Measurements from ENCODE around the gene A3GALT2.

Gene A3GALT2

GRCh38 chr1:33332357-33332789, 11.5 kb upstream of the A3GALT2 start:
- DNase-seq (ENCODE audit: low read depth) = no peak

- no peak for DNase-seq (ENCODE audit: low read depth)
Observed at GRCh38 chr1:33331444-33332356, 10.8 kb upstream of the A3GALT2 start.

- no peak for DNase-seq (ENCODE audit: low read depth)
Observed at GRCh38 chr1:33330906-33331305, 10.0 kb upstream of the A3GALT2 start.

- DNase-seq (ENCODE audit: low read depth) = no peak
Observed at GRCh38 chr1:33330361-33330890, 9.5 kb upstream of the A3GALT2 start.

- no peak for DNase-seq (ENCODE audit: low read depth)
Observed at GRCh38 chr1:33329600-33330305, 8.9 kb upstream of the A3GALT2 start.

- no peak for DNase-seq (ENCODE audit: low read depth)
Observed at GRCh38 chr1:33328817-33329216, 7.9 kb upstream of the A3GALT2 start.

- DNase-seq (ENCODE audit: low read depth) = no peak
Observed at GRCh38 chr1:33327587-33328325, 6.9 kb upstream of the A3GALT2 start.

- DNase-seq (ENCODE audit: low read depth) = no peak
Observed at GRCh38 chr1:33326785-33327184, 5.9 kb upstream of the A3GALT2 start.

- DNase-seq (ENCODE audit: low read depth) = no peak
Observed at GRCh38 chr1:33324677-33325575, 4.0 kb upstream of the A3GALT2 start.

GRCh38 chr1:33323663-33324477, 3.0 kb upstream of the A3GALT2 start:
- DNase-seq (ENCODE audit: low read depth) = no peak

- no peak for DNase-seq (ENCODE audit: low read depth)
Observed at GRCh38 chr1:33322870-33323585, 2.1 kb upstream of the A3GALT2 start.

- DNase-seq (ENCODE audit: low read depth) = no peak
Observed at GRCh38 chr1:33322109-33322508, 1.2 kb upstream of the A3GALT2 start.

GRCh38 chr1:33321178-33321577, 280 bp upstream of the A3GALT2 start:
- DNase-seq (ENCODE audit: low read depth) = no peak

GRCh38 chr1:33319949-33320618, 814 bp downstream of the A3GALT2 start:
- no peak for DNase-seq (ENCODE audit: low read depth)

GRCh38 chr1:33319186-33319948, 1.5 kb downstream of the A3GALT2 start:
- no peak for DNase-seq (ENCODE audit: low read depth)

- DNase-seq (ENCODE audit: low read depth) = no peak
Observed at GRCh38 chr1:33317946-33318345, 3.0 kb downstream of the A3GALT2 start.

- DNase-seq (ENCODE audit: low read depth) = no peak
Observed at GRCh38 chr1:33317354-33317753, 3.5 kb downstream of the A3GALT2 start.

GRCh38 chr1:33316601-33317000, 4.3 kb downstream of the A3GALT2 start:
- no peak for DNase-seq (ENCODE audit: low read depth)

Measured in T follicular helper cell (primary cell).